Posterior vena cava (tissue), 2 donors: ENCODE data around the gene AMFR. TPM values are rescaled to one million over a fixed set of nuclear protein-coding genes. Genes with fewer than 3 reads are reported as not detected.
A peak's percentile ranks its signal among the peaks of the same experiment; 100 is the strongest.

ENCODE experiments used
- DNase-seq: peaks from one replicate; pipeline ENCODE4 v3.0.0-alpha.2; 2020; ENCODE audit warnings: low spot score
- intact Hi-C, 2 donors: fragments of 100-400 bp; cut with DNase I; formaldehyde crosslinking; loops; one replicate each; pipeline versions ENCODE4 v1.14.1 to v1.14.2; 2022 to 2023
- total RNA-seq, 2 donors: library from RNA; stranded (reverse); fragmentation: NEBNext Ultra II Directional; extraction: Animal tissue kit (Norgen Biotek cat#: 25700); gene quantifications; one replicate each; pipeline ENCODE4 v1.2.1, GENCODE V29; 2021
- donor health status: DM: yes; HTN: yes; CAD: no.
- donor health status: DM: yes; HTN: yes; CAD: no.

The AMFR gene
- total RNA-seq, 2 donors from 2014 or later: 102 to 116 TPM

- no peak for DNase-seq
- intact Hi-C loops: no loop called here
Observed at GRCh38 chr16:56340416-56340815, 84.9 kb downstream of the AMFR start.

- intact Hi-C loops: no loop called here
- DNase-seq: no peak
Observed at GRCh38 chr16:56339431-56340195, 85.7 kb downstream of the AMFR start.

GRCh38 chr16:56338566-56339318 is 86.6 kb downstream of the AMFR start:
- intact Hi-C loops: no loop called here
- DNase-seq: no peak

GRCh38 chr16:56337858-56338325 is 87.5 kb downstream of the AMFR start:
- intact Hi-C loops: no loop called here
- DNase-seq: no peak

GRCh38 chr16:56337131-56337857 is 88.1 kb downstream of the AMFR start:
- intact Hi-C loops: no loop called here
- DNase-seq: no peak

DNA sequence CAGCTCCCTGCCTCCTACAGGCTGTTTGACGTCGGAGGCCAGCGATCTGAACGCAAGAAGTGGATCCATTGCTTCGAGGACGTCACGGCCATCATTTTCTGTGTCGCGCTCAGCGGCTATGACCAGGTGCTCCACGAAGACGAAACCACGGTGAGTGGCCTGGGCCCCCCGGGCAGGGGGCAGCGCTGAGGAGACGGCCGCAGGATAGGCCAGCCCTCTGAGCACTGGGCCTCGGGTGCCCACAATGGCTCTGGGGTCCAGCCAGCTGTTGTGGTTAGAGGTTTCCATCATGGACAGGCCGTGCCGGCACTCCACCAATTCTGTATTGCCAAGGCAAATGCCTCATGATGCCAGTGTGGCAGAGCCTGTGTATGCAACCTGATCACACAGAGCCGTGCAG is 88.6 kb downstream of the AMFR start:
- no peak for DNase-seq
- intact Hi-C loops: no loop called here

DNA sequence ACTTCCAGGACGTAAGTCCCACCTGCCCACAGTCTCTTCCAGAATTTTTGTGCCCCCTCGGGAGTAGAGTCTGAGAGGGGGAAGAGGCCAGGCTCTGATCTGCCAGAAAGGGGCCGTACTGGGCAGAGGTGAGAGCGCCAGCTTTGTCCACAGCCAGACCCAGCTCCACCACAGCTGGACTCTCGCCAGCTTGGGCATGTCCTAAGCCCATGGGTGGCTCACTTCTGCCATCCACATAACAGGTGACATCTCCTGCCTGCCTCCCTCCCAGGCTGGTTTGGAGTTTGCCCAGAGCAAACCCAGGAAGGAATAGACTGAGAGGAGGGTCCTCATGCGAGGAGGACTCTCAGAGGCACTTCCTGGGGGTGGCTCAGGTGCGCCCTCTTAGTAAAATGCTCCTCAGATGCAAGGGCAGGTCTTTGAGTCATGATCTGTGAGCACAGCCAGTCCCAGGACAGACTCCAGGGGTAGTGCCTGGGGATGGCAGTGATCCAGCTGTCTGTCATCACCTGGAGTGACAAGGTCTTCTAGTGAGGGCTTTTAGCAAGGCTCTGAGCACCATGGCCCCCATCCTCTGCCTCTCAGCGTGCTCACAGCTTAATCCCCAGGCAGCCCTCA is 89.2 kb downstream of the AMFR start:
- DNase-seq: no peak
- intact Hi-C loops: no loop called here

GRCh38 chr16:56334761-56335160 is 90.6 kb downstream of the AMFR start:
- intact Hi-C loops: no loop called here
- no peak for DNase-seq

- intact Hi-C loops: no loop called here
- peak; percentile 92 for DNase-seq
Observed at GRCh38 chr16:56332464-56333079, 92.8 kb downstream of the AMFR start.

- DNase-seq: no peak
- intact Hi-C loops: no loop called here
Observed at GRCh38 chr16:56331915-56332314, 93.4 kb downstream of the AMFR start.

DNA sequence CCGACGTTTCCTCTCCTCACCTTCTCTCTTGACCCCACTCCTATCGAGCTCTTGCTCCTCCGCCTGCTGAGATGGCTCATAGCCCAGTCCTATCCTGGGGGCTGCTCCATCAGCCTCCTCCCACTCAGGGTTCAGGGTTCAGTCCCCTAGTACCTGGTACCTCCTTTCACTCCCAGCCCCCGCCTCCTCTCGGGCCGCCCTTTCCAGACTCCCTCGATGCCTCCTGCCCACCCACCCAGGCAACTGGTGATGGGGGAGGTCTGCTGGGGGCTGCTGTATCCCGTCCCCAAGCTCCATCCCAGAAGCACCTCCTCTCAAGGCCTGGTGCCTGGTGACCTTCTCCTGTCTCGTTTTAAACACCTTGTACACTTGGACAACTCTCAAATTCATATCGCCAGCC is 93.9 kb downstream of the AMFR start:
- intact Hi-C loops: no loop called here
- no peak for DNase-seq

GRCh38 chr16:56330476-56330875 is 94.9 kb downstream of the AMFR start:
- intact Hi-C loops: no loop called here

DNA sequence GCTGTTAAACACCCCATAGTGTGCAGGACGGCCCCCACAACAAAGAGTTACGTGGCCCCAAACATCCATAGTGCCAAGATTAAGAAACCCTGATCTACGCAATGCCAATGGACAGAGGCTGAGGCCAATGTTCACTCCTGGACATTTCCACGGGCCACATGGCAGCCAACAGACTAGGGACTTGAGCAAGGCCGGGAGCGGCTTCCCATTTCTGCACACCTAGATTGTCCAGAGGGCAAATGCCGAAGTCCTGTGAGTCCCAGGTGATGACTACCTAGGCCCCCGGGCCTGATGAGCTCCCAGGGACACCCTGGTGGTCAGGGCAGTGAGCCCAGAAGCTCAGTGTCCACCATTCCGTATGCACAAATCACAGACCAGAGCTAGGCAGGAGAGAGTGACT is 95.5 kb downstream of the AMFR start:
- no peak for DNase-seq
- intact Hi-C loops: no loop called here

More at GRCh38 chr16:56330476-56330875, 94.9 kb downstream of the AMFR start:
- no peak for DNase-seq

DNA sequence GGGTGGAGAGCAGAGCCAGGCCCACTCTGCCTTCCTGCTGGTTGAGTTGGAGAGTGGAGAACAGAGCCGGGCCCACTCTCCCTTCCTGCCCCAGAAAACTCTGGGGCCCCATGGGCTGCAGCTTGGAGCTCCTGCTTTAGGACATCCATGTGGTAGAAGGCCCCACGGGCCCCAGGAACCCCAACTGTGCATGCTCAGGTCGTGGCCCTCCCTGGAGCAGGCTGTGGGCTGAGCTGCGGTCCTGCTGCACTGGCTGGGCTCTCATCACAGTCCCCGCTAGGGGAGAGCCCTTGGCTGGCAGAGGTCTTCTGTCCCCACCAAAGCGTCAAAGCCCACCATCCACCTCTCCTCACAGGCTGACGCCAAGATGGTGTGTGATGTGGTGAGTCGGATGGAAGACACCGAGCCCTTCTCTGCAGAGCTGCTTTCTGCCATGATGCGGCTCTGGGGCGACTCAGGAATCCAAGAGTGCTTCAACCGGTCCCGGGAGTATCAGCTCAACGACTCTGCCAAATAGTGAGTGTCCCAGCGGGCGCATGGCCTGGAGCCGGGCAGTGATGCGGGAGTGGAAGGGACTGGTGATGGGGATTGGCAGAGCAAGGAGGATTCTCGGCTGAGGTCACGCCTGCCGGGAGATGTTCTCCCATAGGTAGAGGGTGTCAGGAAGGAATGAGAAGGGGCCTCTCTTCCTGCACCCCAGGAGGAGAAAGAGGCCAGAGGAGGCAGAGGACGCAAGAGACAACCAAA is 96.9 kb downstream of the AMFR start:
- no peak for DNase-seq
- intact Hi-C loops: no loop called here

DNA sequence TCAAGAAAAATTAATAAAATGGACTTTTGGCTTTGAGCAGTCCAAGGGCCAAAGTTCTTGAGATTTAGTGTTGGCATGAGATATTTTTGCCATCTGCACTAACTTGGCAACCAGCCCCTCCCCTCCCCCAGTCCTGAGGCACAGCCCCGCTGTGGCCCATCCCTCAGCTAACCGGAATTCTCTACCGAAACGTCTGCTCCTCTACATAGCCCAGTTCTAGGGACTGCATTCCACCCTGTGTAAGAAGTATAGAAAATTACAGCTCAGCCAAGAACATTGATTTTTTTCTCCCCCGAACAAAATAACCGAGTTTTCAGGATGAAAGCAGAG is 97.5 kb downstream of the AMFR start:
- intact Hi-C loops: no loop called here
- no peak for DNase-seq

DNA sequence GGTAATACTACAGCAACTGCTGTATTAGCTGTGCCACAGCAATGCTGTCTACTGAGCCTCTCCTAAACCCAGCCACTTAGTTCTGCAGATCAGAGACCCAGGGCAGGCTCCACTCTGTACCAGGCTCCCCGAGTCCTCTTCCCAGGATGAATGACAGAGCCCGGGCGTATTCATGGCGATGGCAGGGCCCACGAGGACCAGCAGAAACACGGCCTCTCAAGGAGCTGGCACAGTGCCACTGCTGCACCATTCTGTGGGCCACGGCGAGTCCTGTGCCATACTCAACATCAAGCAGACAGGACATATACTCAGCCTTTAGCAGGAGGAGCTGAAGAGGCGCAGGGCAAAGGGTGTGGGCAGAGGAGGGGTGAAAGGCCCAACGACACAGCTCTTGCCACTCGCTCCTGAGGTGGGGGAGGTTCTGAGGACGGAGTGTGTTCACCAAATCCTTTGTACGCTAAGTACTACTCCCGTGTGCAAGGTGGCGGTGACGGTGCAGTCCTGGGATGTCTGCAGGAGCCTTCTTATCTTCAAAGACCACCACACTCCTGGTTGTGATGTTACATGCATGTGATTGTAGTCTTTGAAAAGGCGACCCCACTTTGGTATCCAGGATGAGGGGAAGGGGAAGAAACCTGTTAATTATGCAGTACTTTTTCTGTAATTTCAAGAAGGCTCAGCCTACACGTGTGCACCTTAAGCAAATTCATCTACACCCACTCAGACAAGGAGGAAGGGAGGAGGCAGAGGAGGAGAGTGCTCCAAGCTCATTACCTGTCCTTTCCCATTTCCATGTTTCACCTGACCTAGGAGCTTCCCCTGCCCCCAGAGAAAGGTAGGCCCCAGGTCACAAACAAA is 98.0 kb downstream of the AMFR start:
- intact Hi-C loops: no loop called here
- DNase-seq: no peak

DNA sequence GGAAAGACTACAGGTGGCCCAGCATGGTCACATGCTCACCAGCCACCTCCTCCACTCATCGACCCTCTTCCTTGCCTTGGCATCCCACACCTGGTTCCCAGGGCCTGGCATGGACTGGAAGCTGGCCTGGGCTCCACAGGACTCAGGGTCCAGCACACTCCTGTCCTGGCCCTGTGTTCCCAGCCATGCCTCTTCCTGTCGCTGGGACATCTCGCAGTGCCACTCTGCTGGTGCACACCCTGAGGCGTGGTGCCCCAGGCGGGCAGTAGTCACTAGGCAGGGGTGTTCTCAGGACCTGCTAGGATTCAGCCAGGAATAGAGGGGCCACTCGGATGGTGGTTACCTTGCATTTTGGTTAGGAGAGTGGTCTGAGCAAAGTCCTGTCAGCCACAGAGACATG is 99.4 kb downstream of the AMFR start:
- no peak for DNase-seq
- intact Hi-C loops: no loop called here

DNA sequence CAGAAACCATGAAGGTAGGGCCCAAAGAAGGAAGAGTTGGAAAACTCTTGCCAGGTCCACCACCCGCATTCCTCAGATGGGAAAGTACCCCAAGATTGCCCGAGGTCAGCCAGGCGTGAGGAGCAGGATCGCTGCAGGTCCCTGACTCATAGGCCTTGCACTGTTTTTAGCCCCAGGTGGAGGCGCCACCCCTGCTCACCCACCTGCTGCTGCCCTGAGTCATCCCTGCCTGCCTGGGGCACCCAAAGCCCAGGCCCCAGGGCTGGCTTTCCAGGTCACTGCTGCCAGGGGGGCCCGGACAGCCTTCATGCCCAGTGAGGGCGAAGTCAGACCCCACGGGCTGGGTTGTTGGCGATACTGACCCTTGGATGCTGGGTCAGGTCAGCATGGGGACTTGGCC is 100.9 kb downstream of the AMFR start:
- DNase-seq: no peak
- intact Hi-C loops: no loop called here
